ENCODE measurements around the gene CELF5. TPM values are rescaled to one million over a fixed set of nuclear protein-coding genes. Genes with fewer than 3 reads are reported as not detected.

CELF5 gene
- total RNA-seq, 2 experiments from 2014 or later: 0.13 TPM; not detected in 1

DNA sequence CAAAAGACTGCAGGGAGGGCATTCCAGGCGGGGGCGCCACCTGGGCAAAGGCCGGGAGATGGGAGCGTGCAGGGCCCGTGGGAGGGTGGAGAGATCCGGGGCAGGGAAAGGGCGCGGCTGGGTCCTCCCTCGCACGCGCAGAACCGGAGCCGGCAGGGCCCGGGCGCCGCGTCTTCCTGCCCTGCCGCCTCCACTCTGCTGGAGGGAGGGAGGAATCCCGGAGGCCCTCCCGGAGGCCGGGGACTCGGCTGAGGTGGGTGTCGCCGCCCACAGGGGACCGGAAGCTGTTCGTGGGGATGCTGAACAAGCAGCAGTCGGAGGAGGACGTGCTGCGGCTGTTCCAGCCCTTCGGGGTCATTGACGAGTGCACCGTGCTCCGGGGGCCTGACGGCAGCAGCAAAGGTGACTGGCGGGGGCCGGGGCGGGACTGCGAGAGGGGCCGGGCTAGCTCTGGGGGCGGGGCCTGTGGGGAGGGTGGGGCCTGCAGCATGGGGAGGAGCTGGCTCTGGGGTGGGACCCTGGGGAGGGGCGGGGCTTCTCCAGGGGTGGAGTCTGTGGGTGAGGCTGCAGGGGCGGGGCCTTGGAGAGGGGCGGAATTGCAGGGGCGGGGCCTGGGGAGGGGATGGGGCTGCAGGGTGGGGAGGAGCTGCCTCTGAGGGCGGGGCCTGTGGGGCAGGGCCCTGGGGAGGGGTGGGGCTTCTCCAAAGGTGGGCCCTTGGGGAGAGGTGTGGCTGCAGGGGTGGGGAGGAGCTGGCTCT is 51.3 kb downstream of the CELF5 start:
- no TSS peak for BruUV-seq (replicated peaks)
- intact Hi-C loops (cut with micrococcal nuclease; ENCODE audit: unreplicated experiment): loop anchor here (1.0 kb wide), 1 partner anchor 160 kb away; no protein-coding TSS in a partner anchor
- Histone ChIP-seq H3K9me3 (ENCODE audit: low read length) (no peaks in the 10 kb centered on the region), H3K9me2 (ENCODE audit: insufficient read depth, low read length) (no peaks in the 10 kb centered on the region), H3K4me3 (ENCODE audit: low read depth, low read length, poor library complexity, severe bottlenecking) (peak overlapping the region; percentile 70), H3K36me3 (ENCODE audit: insufficient read depth, low read length) (no peaks in the 10 kb centered on the region), H4K20me1 (ENCODE audit: insufficient read depth, low read length) (no peaks in the 10 kb centered on the region), H3K4me2 (ENCODE audit: low read length) (peak overlapping the region; percentile 73), H2AFZ (ENCODE audit: low read length) (peak overlapping the region; percentile 76), H3K27ac (ENCODE audit: low read depth, low read length, poor library complexity, severe bottlenecking) (peak overlapping the region; percentile 58), H3K79me2 (ENCODE audit: insufficient read depth, low read depth, low read length) (no peaks in the 10 kb centered on the region), H3K4me1 (ENCODE audit: insufficient read depth, low read length, poor library complexity, severe bottlenecking) (peaks cover 19% of the 10 kb centered on the region)
- ChIA-PET POLR2A (interaction anchor here (0.6 to 0.9 kb wide), 4 partner anchors 27 to 387 kb away, joined by 3 to 6 read pairs (median 3); no protein-coding TSS in a partner anchor), CTCF (ENCODE audit: unreplicated experiment) (interaction anchor here (0.5 to 1.3 kb wide), 14 partner anchors 9 to 1250 kb away, joined by 3 to 11 read pairs (median 4); no protein-coding TSS in a partner anchor)
- peak; percentile 95 for DNase-seq (ENCODE audit: low spot score)
- TF ChIP-seq, protein P1, sequence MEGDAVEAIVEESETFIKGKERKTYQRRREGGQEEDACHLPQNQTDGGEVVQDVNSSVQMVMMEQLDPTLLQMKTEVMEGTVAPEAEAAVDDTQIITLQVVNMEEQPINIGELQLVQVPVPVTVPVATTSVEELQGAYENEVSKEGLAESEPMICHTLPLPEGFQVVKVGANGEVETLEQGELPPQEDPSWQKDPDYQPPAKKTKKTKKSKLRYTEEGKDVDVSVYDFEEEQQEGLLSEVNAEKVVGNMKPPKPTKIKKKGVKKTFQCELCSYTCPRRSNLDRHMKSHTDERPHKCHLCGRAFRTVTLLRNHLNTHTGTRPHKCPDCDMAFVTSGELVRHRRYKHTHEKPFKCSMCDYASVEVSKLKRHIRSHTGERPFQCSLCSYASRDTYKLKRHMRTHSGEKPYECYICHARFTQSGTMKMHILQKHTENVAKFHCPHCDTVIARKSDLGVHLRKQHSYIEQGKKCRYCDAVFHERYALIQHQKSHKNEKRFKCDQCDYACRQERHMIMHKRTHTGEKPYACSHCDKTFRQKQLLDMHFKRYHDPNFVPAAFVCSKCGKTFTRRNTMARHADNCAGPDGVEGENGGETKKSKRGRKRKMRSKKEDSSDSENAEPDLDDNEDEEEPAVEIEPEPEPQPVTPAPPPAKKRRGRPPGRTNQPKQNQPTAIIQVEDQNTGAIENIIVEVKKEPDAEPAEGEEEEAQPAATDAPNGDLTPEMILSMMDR (conservative IDR thresholded peaks at IDR 0.05; ENCODE audit: low read length): peak; percentile 74
- no peak for TF ChIP-seq EZH2phosphoT487 (IDR thresholded peaks at IDR 0.05; ENCODE audit: borderline replicate concordance, low read depth, low read length)

DNA sequence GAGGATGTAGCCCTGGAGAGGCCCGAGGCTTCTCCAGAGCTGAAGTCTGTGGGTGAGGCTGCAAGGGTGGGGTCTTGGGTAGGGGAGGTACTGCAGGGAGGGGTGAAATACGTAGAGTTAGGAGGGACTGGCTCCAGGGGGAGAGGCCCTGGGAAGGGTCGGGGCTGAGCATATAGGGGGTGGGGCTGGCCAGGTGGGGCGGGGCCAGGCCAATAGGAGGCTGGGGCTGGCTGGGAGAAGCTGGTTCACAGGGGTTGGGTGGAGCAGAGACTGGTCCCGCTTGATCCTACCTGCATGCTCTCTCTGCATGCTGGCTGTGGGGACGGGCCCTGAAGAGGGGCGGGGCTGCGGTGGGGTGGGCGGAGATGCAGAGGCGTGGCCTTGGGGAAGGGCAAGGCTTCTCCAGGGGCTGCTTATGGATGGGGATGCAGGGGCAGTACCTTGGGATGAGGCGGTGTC is 51.9 kb downstream of the CELF5 start:
- Histone ChIP-seq H3K36me3 (ENCODE audit: insufficient read depth, low read length) (no peaks in the 10 kb centered on the region), H4K20me1 (ENCODE audit: insufficient read depth, low read length) (no peaks in the 10 kb centered on the region), H3K27ac (ENCODE audit: low read depth, low read length, poor library complexity, severe bottlenecking) (no peak overlapping the region), H3K4me1 (ENCODE audit: insufficient read depth, low read length, poor library complexity, severe bottlenecking) (peaks cover 19% of the 10 kb centered on the region), H2AFZ (ENCODE audit: low read length) (peak overlapping the region; percentile 70), H3K9me2 (ENCODE audit: insufficient read depth, low read length) (no peaks in the 10 kb centered on the region), H3K4me3 (ENCODE audit: low read depth, low read length, poor library complexity, severe bottlenecking) (peak overlapping the region; percentile 58), H3K9me3 (ENCODE audit: low read length) (no peaks in the 10 kb centered on the region), H3K79me2 (ENCODE audit: insufficient read depth, low read depth, low read length) (no peaks in the 10 kb centered on the region), H3K4me2 (ENCODE audit: low read length) (peak overlapping the region; percentile 69)
- BruUV-seq (replicated peaks): no TSS peak
- intact Hi-C loops (cut with micrococcal nuclease; ENCODE audit: unreplicated experiment): loop anchor here (1.0 kb wide), 1 partner anchor 159 kb away; no protein-coding TSS in a partner anchor
- DNase-seq (ENCODE audit: low spot score): peak; percentile 74
- no peak for TF ChIP-seq EZH2phosphoT487 (IDR thresholded peaks at IDR 0.05; ENCODE audit: borderline replicate concordance, low read depth, low read length)
- TF ChIP-seq, protein P1 (conservative IDR thresholded peaks at IDR 0.05; ENCODE audit: low read length): no peak
- ChIA-PET POLR2A (interaction anchor here (0.8 to 0.9 kb wide), 2 partner anchors 26 to 63 kb away, joined by 3 read pairs; no protein-coding TSS in a partner anchor), CTCF (ENCODE audit: unreplicated experiment) (interaction anchor here (0.5 to 1.3 kb wide), 8 partner anchors 9 to 1146 kb away, joined by 3 to 10 read pairs (median 4); no protein-coding TSS in a partner anchor)

Measured in OCI-LY7 (cell line).